Thymus (tissue), 11 donors: ENCODE results near the gene OTOP2. TPM values are rescaled to one million over a fixed set of nuclear protein-coding genes. Genes with fewer than 3 reads are reported as not detected.
A peak's percentile ranks its signal among the peaks of the same experiment; 100 is the strongest.

Source experiments
- DNase-seq, 9 donors: peaks; one replicate each; pipeline ENCODE4 v3.0.0-alpha.2; 2013; ENCODE audit warnings: low spot score in 9 of 9, low read depth in 6 of 9, missing footprints in 1 of 9
- H3K27ac ChIP-seq, 2 donors: one replicate each; pipeline ENCODE4 v1.5.1; 2013; ENCODE audit warnings: control low read depth in 1 of 2, low read depth in 1 of 2, low read length in 1 of 2, mild to moderate bottlenecking in 1 of 2, moderate library complexity in 1 of 2
- H3K27me3 ChIP-seq, 2 donors: one replicate each; pipeline ENCODE4 v1.5.1; 2013; ENCODE audit warnings: low read length in 1 of 2; ENCODE audit not compliant: control insufficient read depth in 2 of 2, insufficient read depth in 1 of 2
- H3K36me3 ChIP-seq, 2 donors: one replicate each; pipeline ENCODE4 v1.5.1; 2013; ENCODE audit warnings: low read length in 1 of 2, mild to moderate bottlenecking in 1 of 2, moderate library complexity in 1 of 2; ENCODE audit not compliant: control insufficient read depth in 2 of 2, insufficient read depth in 2 of 2
- H3K4me1 ChIP-seq, 2 donors: one replicate each; pipeline ENCODE4 v1.5.1; 2013; ENCODE audit warnings: low read length in 2 of 2; ENCODE audit not compliant: control insufficient read depth in 2 of 2, insufficient read depth in 2 of 2
- H3K4me3 ChIP-seq, 2 donors: one replicate each; pipeline ENCODE4 v1.5.1; 2013; ENCODE audit warnings: low read length in 2 of 2, control low read depth in 1 of 2, mild to moderate bottlenecking in 1 of 2
- H3K9me3 ChIP-seq, 2 donors: one replicate each; pipeline ENCODE4 v1.5.1; 2013; ENCODE audit warnings: low read length in 1 of 2, mild to moderate bottlenecking in 1 of 2; ENCODE audit not compliant: control insufficient read depth in 2 of 2, insufficient read depth in 1 of 2
- WGBS: extraction: QIAGEN DNeasy Blood & Tissue Kit; methylation state at CpG from one replicate; pipeline ENCODE4 v1.1.7; 2013; 5-methylcytosine and 5-hydroxymethylcytosine counted together
- polyA plus RNA-seq: library from polyadenylated mRNA; stranded (reverse); fragments of 200-250 nt; gene quantifications from one replicate; pipeline ENCODE4 v1.2.3, GENCODE V29; 2013
- total RNA-seq: library from RNA; stranded (reverse); fragments of 120-200 nt; gene quantifications from one replicate; pipeline ENCODE4 v1.2.4, GENCODE V29; 2013
- donor health status: healthy.

The OTOP2 gene
- total and polyA plus RNA-seq, 2 donors, result 0.05 to 0.23 TPM

DNA sequence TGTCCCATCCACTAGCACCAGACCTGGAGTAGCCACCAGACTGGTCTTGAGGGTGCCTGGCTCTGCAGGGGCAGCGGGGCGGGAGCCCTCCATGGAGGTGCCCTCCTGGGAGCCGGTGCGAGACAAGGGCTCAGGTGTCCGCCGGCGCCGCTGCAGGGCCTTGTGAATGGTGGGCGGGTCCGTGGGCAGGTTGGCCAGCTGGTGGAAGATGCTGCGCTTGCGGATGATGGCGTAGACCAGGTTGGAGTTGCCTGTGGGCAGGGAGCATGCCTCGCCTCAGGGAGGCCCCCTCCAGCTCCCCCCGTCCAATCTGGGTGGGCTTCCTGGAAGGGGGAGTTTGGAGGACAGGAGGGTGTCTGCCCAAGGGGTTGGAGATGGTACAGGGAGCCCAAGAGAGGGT lies 30.0 kb downstream of the OTOP2 start:
- Histone ChIP-seq H3K36me3 (no peaks in the 10 kb centered on the region), H3K27ac (no peak overlapping the region), H3K9me3 (peaks cover 0 to 5% of the 10 kb centered on the region in 2 donors), H3K27me3 (peaks cover 0 to 49% of the 10 kb centered on the region in 2 donors), H3K4me1 (no peaks in the 10 kb centered on the region), H3K4me3 (no peak overlapping the region)
- DNase-seq, result no peak
- 96% methylated on average over 15 of the region's 15 CpGs for WGBS

DNA sequence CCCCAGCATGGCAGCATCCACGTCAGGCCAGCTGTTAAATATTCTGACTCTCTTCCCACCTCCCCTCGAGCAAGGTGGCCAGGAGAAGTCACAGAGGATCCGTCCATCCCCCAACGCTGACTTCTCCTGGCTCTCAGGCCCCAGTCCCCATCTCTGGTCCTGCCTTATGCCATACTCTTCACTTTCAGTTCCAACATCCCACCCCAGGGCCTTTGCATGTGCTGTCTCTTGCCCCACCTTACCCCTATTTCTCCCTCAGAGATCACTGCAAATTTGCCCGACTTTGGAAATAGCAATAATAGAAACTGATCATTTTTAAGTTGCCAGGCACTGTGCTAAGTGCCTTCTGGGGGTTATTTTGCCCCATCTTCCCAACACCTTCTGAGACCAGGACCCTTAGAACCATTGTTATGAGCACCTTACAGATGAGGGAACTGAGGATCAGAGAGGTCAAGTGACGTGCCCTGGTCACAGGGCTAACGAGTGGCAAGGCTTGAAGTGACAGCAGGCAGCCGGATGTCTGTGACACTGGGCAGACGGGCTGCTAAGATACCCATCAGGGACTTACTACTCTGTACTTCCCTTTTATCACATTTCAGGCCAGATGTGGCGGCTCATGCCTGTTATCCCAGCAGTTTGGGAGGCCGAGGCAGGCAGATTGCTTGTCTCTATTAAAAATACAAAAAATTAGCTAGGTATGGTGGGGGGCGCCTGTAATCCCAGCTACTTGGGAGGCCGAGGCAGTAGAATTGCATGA lies 30.8 kb downstream of the OTOP2 start:
- no peak for DNase-seq
- H3K27me3 ChIP-seq, result peaks cover 0 to 43% of the 10 kb centered on the region in 2 donors
- no peak overlapping the region for H3K27ac ChIP-seq
- H3K4me3 ChIP-seq, result no peak overlapping the region
- peaks cover 0 to 5% of the 10 kb centered on the region in 2 donors for H3K9me3 ChIP-seq
- 76% methylated on average over 13 of the region's 13 CpGs for WGBS
- H3K4me1 ChIP-seq, result no peaks in the 10 kb centered on the region
- H3K36me3 ChIP-seq, result no peaks in the 10 kb centered on the region

DNA sequence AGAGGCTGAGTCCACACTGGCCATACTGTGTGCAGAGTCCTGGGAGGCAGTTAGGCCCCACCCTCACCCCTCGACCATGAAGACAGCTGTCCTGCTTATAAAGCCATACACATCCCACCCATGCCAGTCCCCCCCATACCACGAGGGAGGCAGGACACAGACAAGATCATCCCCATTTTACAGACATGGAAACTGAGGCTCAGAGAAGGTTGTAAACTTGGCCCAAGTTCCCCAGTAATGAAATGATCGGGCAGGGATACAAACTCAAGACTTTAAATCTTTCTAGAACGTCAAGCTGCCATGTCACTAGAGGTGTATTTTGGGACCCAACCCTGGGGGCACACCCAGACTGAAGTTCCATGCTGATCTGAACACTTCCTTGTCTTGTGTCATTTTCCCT lies 32.0 kb downstream of the OTOP2 start:
- no peak overlapping the region for H3K27ac ChIP-seq
- peaks cover 0 to 2% of the 10 kb centered on the region in 2 donors for H3K4me1 ChIP-seq
- DNase-seq, result no peak
- 88% methylated on average over 4 of the region's 4 CpGs for WGBS
- H3K36me3 ChIP-seq, result no peaks in the 10 kb centered on the region
- H3K9me3 ChIP-seq, result no peaks in the 10 kb centered on the region
- no peak overlapping the region for H3K4me3 ChIP-seq
- peaks cover 0 to 35% of the 10 kb centered on the region in 2 donors for H3K27me3 ChIP-seq

DNA sequence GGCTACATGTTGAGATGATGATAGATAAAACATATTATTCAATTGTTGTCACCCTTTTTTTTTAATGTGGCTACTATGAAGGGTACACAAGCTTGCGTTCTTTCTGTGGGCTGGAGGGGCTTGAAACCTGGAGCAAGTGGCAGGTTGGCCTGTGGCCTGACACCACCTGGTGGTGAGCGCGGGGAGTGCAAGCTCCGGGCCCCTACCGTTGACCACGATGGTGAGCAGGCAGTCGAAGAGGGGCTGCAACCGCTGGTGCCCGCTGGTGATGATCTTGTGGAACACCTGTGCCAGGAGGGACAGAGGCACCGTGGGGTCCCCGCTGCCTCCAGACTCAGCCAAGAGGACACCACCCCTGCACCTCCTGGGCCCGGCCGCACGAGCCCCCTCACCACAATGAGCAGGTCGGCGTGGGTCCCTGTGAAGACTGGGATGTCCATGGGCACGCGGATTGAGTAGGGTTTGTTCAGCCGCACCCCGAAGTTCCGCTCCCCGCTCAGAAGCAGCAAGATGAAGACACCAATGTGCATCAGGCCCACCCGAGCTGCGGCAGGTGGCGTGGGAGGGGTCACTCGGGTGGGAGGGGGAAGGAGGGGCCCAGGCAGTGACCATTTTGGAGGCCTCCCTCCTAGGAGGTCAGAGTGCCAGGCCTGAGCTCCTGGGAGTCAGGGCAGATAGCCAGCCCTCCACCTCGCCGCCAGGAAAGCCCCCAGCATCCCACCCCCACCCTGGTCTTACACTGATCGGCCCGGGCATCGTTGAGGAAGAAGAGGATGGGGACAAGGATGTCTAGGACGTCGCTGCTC lies 34.1 kb downstream of the OTOP2 start:
- Histone ChIP-seq H3K4me1 (peaks cover 0 to 2% of the 10 kb centered on the region in 2 donors), H3K27ac (no peak overlapping the region), H3K9me3 (no peaks in the 10 kb centered on the region), H3K27me3 (peaks cover 0 to 22% of the 10 kb centered on the region in 2 donors), H3K36me3 (no peaks in the 10 kb centered on the region), H3K4me3 (no peak overlapping the region)
- 57% methylated on average over 33 of the region's 33 CpGs for WGBS
- peak in 4 of 9 donors; percentile 53 to 73 (median 64) for DNase-seq

DNA sequence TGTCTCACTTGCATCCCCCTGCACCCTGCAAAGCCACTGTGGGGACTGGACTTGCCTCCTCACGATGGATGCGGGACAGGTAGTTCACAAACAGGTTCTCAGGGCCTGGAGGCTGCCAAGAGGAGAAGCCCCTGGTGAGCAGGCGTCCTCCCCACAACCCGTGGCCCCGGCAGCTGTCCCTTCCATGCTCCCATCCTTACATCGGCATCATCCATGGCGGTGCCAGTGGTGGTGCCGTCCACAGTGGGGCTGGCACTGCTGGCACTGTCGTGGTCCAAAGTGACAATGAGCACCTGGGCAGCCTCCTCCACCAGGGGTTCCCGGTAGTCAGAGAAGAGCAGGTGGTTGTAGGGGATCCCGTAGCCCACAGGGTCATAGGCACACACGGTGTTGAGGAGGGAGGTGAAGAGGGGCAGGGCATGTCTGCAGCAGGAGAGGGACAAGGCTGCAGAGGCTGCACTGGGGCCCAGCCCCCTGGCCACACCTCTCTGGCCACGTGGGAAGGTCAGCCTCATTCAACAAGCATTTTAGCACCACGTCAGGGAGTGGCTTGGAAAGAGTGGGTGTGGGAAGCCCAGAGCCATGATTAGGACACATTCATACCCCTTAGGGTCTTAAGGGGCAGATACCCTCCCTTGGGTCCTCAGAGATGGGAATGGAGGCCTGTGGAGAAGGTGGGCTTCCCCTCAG lies 35.9 kb downstream of the OTOP2 start:
- 84% methylated on average over 14 of the region's 14 CpGs for WGBS
- Histone ChIP-seq H3K4me3 (no peak overlapping the region), H3K9me3 (no peaks in the 10 kb centered on the region), H3K4me1 (peaks cover 0 to 2% of the 10 kb centered on the region in 2 donors), H3K27ac (no peak overlapping the region), H3K36me3 (no peaks in the 10 kb centered on the region), H3K27me3 (peaks cover 0 to 15% of the 10 kb centered on the region in 2 donors)
- DNase-seq, result no peak

DNA sequence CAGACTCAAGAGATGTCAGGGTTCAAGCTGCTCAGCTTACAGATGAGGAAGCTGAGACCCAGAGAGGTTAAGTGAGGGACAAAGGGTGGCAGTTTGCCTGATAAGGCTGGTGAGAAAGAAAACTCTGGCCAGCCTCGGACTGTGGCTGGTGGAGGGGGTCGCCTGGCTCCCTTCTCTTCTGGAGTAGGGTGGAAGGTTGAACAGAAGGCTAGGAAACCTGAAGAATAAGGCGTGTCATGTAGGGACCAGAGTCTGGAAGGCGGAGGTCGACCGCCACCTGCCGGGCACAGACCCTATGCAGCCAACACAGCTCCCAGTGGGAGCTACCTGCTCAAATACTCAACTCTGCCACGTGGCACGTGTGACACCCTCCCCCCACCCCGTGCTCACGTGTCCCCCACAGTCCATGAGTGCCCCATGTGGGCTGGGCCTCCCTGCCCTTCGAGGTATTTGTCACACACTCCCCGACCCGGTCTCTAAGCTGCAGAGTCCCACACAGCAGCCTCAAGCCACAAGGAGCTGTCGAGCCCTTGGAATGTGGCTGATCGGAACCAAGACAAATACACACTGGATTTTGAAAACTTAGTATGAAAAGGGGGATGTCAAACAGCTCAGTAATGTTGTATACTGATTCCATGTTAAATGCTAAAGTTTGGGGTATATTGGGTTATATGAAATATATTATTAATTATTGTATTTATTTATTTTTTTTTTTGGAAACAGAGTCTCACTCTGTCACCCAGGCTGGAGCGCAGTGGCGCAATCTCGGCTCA lies 36.7 kb downstream of the OTOP2 start:
- no peaks in the 10 kb centered on the region for H3K36me3 ChIP-seq
- no peaks in the 10 kb centered on the region for H3K9me3 ChIP-seq
- H3K4me3 ChIP-seq, result no peak overlapping the region
- 42% methylated on average over 19 of the region's 19 CpGs for whole genome bisulfite sequencing
- no peak overlapping the region for H3K27ac ChIP-seq
- H3K27me3 ChIP-seq, result peaks cover 0 to 15% of the 10 kb centered on the region in 2 donors
- peaks cover 0 to 2% of the 10 kb centered on the region in 2 donors for H3K4me1 ChIP-seq
- DNase-seq, result peak in 3 of 9 donors; percentile 39 to 60 (median 42)

DNA sequence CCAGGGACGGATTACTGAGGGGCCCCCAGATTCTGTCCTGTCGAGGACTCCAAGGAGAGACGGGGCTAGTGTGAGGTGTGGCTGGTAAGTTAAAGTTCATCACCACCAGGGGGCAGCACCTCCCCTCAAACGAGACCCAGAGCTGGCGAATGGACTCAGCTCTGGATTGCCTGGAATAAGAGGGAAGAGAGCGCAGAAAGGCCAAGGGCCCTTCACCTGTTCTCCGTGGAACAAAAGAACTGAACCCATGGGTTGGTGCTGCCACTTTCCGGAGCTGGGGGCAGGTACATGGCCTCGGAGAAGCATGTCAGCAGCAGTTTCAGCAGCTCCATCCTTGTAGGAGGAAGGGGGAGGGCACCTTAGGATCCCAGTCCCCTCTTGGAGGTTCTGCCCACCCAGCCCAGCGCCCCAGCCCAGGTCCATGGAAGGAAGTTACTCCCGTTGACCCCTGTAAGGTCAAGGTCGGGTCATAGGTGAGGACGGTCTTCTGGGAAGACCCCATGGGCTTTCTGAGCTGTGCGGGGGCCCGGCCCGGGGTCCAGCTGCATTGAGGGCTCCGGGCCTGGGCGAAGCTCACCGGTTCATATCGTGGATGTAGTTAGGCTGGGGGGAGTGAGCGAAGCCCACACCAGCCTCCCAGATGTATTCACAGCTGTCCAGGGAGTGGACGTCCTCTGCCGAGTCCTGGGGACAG lies 37.7 kb downstream of the OTOP2 start:
- peak in 7 of 9 donors; percentile 60 to 85 (median 71) for DNase-seq
- Histone ChIP-seq H3K36me3 (no peaks in the 10 kb centered on the region), H3K4me1 (peaks cover 0 to 2% of the 10 kb centered on the region in 2 donors), H3K27ac (no peak overlapping the region), H3K27me3 (peaks cover 0 to 15% of the 10 kb centered on the region in 2 donors), H3K9me3 (no peaks in the 10 kb centered on the region), H3K4me3 (no peak overlapping the region)
- WGBS, result 55% methylated on average over 23 of the region's 23 CpGs
